Activated CD8-positive, alpha-beta T cell treated with anti-CD3 and anti-CD28 coated beads for 36 hours (primary cell): ENCODE results near the gene KBTBD13. TPM values are rescaled to one million over a fixed set of nuclear protein-coding genes. Genes with fewer than 3 reads are reported as not detected.

ENCODE experiments used
- ATAC-seq: fragments of 200-7000 bp; cut with Tn5 transposase; one replicate; pipeline ENCODE4 v1.10.0; 2021; ENCODE audit warnings: mild to moderate bottlenecking, moderate library complexity
- CTCF ChIA-PET: fragments of 350-600 bp; sonication (Branson Sonifier 250); formaldehyde crosslinking; loops from one replicate; lab custom pipeline; 2021; ENCODE audit warnings: antibody characterized with exemption; lab: Charles Lee
- POLR2A ChIA-PET: fragments of 350-600 bp; sonication (Branson Sonifier 250); formaldehyde crosslinking; loops from one replicate; lab custom pipeline; 2021; ENCODE audit warnings: antibody characterized with exemption; lab: Charles Lee
- DNase-seq: peaks from one replicate; pipeline ENCODE4 v3.0.0-alpha.2; 2020
- H3K27ac Mint-ChIP-seq: one replicate; pipeline ENCODE4 v1.8.0; 2021; ENCODE audit warnings: mild to moderate bottlenecking, mixed read lengths
- H3K27me3 Mint-ChIP-seq: one replicate; pipeline ENCODE4 v1.8.0; 2021; ENCODE audit warnings: mixed read lengths
- H3K36me3 Mint-ChIP-seq: one replicate; pipeline ENCODE4 v1.8.0; 2021; ENCODE audit warnings: low read depth, mixed read lengths
- H3K4me1 Mint-ChIP-seq: one replicate; pipeline ENCODE4 v1.8.0; 2021; ENCODE audit warnings: low read depth, mixed read lengths
- H3K4me3 Mint-ChIP-seq: one replicate; pipeline ENCODE4 v1.8.0; 2021; ENCODE audit warnings: mild to moderate bottlenecking, moderate library complexity, mixed read lengths
- H3K9me3 Mint-ChIP-seq: one replicate; pipeline ENCODE4 v1.8.0; 2021; ENCODE audit warnings: mixed read lengths
- intact Hi-C: fragments of 100-400 bp; cut with micrococcal nuclease; formaldehyde crosslinking; loops from one replicate; pipeline ENCODE4 v1.10.0; 2022
- total RNA-seq, 2 experiments: library from RNA; stranded (reverse); gene quantifications; one replicate each; pipeline ENCODE4 v1.2.3, GENCODE V29; 2021
- TF ChIP-seq, protein P1 (sequence below): fragments of 200-600 bp; IDR thresholded peaks from one replicate; pipeline ENCODE4 v1.8.0; 2022; ENCODE audit warnings: antibody characterized with exemption, mild to moderate bottlenecking

KBTBD13 gene
- total RNA-seq, 2 experiments from 2014 or later, result not detected

DNA sequence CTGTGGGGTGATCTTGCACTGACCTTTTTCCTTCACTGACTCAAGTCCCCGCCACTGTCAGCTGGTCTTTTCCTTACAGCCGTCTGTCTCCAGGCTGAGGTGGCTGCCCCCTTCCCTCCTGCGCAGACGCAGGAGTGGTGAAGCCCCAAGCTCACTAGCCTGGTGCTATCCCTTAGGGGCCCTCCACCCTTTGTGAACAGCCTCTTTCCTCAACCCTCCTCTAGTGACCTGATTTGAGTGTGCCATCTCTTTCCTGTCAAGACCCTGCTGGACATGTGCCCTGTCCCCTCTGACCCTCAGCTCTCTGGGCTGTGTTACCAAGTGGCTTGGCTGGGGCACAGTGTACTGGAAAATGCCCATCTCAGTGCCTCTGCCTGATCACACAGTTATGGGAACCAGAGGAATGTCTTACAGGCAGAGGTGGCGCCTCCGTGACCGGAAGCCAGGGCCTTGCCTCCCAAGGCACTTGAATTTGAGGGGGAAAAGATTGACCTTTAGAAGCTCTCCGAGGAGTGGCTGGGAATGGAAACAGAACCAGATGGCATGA, 8.7 kb downstream of the KBTBD13 start:
- H3K4me1 Mint-ChIP-seq, result peaks cover 18% of the 10 kb centered on the region
- H3K27me3 Mint-ChIP-seq, result peaks cover 21% of the 10 kb centered on the region
- no peak overlapping the region for H3K27ac Mint-ChIP-seq
- ATAC-seq (no peak), DNase-seq (no peak)
- no peaks in the 10 kb centered on the region for H3K9me3 Mint-ChIP-seq
- H3K36me3 Mint-ChIP-seq, result no peaks in the 10 kb centered on the region
- H3K4me3 Mint-ChIP-seq, result no peak overlapping the region
- TF ChIP-seq, protein P1, sequence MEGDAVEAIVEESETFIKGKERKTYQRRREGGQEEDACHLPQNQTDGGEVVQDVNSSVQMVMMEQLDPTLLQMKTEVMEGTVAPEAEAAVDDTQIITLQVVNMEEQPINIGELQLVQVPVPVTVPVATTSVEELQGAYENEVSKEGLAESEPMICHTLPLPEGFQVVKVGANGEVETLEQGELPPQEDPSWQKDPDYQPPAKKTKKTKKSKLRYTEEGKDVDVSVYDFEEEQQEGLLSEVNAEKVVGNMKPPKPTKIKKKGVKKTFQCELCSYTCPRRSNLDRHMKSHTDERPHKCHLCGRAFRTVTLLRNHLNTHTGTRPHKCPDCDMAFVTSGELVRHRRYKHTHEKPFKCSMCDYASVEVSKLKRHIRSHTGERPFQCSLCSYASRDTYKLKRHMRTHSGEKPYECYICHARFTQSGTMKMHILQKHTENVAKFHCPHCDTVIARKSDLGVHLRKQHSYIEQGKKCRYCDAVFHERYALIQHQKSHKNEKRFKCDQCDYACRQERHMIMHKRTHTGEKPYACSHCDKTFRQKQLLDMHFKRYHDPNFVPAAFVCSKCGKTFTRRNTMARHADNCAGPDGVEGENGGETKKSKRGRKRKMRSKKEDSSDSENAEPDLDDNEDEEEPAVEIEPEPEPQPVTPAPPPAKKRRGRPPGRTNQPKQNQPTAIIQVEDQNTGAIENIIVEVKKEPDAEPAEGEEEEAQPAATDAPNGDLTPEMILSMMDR, result no peak
- POLR2A ChIA-PET, result interaction anchor here (1.3 kb wide), 1 partner anchor 214 kb away, joined by 4 read pairs; no protein-coding TSS in a partner anchor
- intact Hi-C loops, result no loop called here
- CTCF ChIA-PET, result interaction anchor here (1.4 to 3.5 kb wide), 4 partner anchors 23 to 213 kb away, joined by 3 to 17 read pairs (median 4); no protein-coding TSS in a partner anchor

DNA sequence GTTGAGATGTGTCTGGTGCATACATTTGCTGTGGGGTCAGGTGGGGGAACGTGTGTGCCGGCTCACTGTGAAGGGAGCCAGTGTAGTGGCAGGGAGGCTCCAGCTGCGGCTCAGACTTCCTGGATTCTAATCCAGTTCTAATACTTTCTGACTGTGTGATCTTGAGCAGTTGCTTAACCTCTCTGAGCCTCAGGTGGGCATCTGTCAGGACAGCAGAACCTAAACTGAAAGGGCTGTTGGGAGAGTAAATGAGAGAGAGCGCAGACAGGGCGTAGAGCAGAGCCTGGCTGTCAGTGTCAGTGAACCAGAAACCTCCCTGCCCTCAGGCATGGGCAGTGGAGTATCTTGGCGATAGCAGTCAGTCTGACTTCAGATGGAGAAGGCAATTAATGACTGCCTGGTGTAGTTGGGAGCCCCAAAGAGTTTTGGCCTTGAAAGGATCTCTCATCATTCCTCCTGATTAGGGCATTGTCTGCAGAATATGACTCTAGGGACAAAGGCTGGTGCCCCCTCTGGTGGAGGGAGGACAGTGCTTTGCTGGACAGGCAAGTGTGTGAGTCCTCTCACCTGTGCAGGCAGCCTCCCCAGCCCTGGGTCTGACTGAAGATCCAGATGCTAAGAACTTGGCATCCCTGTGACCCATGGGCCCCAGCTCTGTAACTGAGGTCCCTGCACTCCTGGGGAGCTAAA, 9.6 kb downstream of the KBTBD13 start:
- ATAC-seq (no peak), DNase-seq (peak; percentile 51)
- Mint-ChIP-seq H3K4me3 (no peak overlapping the region), H3K27ac (no peak overlapping the region), H3K4me1 (peaks cover 18% of the 10 kb centered on the region), H3K9me3 (no peaks in the 10 kb centered on the region), H3K27me3 (peaks cover 19% of the 10 kb centered on the region), H3K36me3 (no peaks in the 10 kb centered on the region)
- ChIA-PET POLR2A (interaction anchor here (1.1 to 1.3 kb wide), 3 partner anchors 9 to 325 kb away, joined by 3 to 4 read pairs (median 3); no protein-coding TSS in a partner anchor), CTCF (interaction anchor here (0.7 to 3.5 kb wide), 10 partner anchors 8 to 284 kb away, joined by 3 to 17 read pairs (median 3); partner anchors contain the start of gene KBTBD13)
- TF ChIP-seq, protein P1, result peak; percentile 13
- intact Hi-C loops, result no loop called here

DNA sequence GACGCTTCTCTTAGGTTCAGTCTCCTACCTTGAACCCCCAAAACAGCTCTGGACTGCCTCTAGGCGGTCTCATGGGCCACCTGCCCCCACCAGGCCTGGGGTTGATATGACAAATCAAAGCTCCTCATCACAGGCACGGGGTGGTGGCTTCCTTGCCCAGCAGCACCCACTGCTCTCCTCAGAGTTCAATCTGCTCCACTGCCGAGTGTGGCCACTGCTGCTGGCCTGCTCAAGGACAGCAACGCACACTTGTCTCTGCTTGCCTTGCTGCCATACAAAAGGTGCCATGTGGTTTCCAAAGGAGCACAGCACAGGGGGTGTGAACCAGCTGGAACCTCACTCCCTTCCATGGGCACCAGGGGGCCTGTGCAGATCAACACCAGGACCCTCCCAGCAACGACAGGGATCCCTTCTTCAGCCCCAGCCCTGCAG, 10.2 kb downstream of the KBTBD13 start:
- POLR2A ChIA-PET, result interaction anchor here (1.1 to 1.2 kb wide), 2 partner anchors 9 to 325 kb away, joined by 3 read pairs; no protein-coding TSS in a partner anchor
- TF ChIP-seq, protein P1, result no peak
- Mint-ChIP-seq H3K4me3 (no peak overlapping the region), H3K9me3 (no peaks in the 10 kb centered on the region), H3K36me3 (no peaks in the 10 kb centered on the region), H3K27ac (no peak overlapping the region), H3K4me1 (peaks cover 13% of the 10 kb centered on the region), H3K27me3 (peaks cover 16% of the 10 kb centered on the region)
- intact Hi-C loops, result no loop called here
- DNase-seq, result peak; percentile 14
- CTCF ChIA-PET, result interaction anchor here (0.7 to 3.5 kb wide), 12 partner anchors 9 to 284 kb away, joined by 3 to 17 read pairs (median 4); partner anchors contain the start of gene KBTBD13
- no peak for ATAC-seq

DNA sequence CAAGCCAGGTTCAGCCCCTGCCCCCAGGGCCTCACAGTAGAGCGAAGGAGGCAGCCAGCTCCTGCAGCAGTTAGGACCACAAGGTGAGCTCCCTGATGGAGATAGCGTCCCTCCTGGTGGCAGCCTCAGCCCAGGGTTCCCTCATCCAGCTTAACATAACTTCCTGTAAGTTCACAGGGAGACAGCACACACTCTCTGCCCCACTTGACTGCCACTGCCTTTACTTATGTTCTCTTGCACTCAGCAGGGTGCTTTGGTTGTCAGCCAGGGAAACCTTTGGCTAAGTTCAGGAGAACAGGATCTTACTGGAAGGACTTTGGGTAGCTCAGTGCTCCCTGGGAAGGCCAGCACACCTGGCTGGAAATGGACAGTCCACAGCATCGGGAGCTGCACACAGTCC, 10.9 kb downstream of the KBTBD13 start:
- ChIA-PET POLR2A (interaction anchor here (0.8 kb wide), 1 partner anchor 18 kb away, joined by 3 read pairs; no protein-coding TSS in a partner anchor), CTCF (interaction anchor here (0.8 to 2.2 kb wide), 7 partner anchors 8 to 283 kb away, joined by 3 to 10 read pairs (median 5); no protein-coding TSS in a partner anchor)
- TF ChIP-seq, protein P1, result no peak
- Mint-ChIP-seq H3K36me3 (no peaks in the 10 kb centered on the region), H3K27me3 (peaks cover 12% of the 10 kb centered on the region), H3K9me3 (no peaks in the 10 kb centered on the region), H3K27ac (no peak overlapping the region), H3K4me1 (peaks cover 6% of the 10 kb centered on the region), H3K4me3 (no peak overlapping the region)
- ATAC-seq (no peak), DNase-seq (no peak)
- intact Hi-C loops, result no loop called here
